SKM-1 (cell line): ENCODE results near the gene TMEM260.
"Not testable (repeated sequence)": the region's sequence is repeated elsewhere in the genome, so short reads cannot be mapped to it uniquely, and the experiment has no call there.

Experiments used
- DNase-seq: peaks from one replicate; lab custom pipeline; 2025; ENCODE audit not compliant: unreplicated experiment; lab: John Stamatoyannopoulos, UW

The TMEM260 gene

DNA sequence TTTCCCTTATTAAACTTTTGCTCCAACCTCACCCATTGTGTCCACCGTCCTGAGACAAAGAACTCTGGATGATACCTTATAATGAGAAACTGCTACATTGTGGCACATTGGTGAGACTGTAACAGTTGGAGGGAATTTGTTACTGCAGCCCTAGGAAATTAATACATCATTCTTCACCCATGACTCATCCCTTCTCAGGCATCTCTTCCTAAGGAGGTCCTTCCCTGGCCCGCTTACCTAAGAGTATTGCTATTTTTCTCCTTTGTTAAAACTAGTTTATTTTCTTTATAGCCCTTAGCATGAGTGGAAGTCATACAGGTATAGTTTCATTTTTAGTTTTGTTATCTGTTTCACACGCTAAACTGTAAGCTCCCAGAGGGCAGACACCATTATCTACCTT is 87.1 kb downstream of the TMEM260 start:
- DNase-seq: no peak

DNA sequence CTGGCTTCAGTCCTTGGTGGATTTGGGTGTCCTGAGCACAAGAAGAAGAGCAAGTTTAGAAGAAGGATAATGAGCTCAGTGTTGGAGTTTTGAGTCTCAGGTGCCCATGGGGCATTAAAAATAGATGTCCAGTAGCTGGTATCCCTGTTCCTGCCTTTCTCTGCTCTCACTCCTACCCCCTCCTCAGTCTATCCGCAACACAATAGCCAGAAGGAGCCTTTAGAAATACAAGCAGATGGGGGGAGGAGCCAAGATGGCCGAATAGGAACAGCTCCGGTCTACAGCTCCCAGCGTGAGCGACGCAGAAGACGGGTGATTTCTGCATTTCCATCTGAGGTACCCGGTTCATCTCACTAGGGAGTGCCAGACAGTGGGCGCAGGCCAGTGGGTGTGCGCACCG is 87.7 kb downstream of the TMEM260 start:
- DNase-seq: not testable (repeated sequence)

- DNase-seq: no peak
These were observed 96.4 kb downstream of the TMEM260 start for GRCh38 chr14:56676042-56676441.

- no peak for DNase-seq
These were observed 99.2 kb downstream of the TMEM260 start for GRCh38 chr14:56678838-56679237.

DNA sequence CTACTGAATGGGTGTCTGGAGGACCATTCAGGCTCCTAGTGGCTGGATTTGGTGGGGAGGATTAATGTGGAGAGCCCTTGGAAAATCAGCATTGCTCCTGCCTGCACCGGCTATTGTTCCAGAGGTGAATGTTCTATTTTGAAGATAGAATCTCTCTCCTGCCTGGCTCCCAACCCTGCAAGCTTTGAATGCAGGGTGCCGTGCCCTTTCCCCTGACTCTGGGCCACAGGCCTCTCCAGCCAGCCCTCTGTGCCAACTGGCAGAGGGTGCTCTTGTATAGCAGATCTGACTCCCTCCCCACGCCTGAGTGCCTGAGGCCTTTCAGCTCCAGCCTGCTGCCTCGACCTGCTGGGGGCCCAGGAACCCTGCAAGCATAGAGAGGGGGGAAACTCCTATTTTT is 106.8 kb downstream of the TMEM260 start:
- DNase-seq: no peak

DNA sequence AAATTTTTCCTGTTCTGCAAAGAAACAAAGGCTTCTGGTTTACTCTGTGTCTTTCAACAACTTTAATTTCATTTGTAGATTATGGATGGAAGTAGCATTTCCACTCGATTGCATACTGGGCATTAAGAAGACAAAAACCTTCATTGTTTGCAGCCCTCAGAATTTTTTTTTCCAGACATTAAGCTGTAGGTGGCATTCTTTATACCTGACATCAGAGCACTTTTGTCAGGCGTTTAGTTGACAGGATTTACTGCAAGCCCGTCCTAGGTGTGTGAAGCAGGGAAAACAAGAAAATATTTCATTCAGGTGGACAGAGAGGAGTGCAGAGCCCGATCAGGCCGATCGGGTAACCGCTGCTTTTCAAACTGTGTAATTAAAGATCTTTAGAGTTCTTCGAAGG is 107.5 kb downstream of the TMEM260 start:
- no peak for DNase-seq

DNA sequence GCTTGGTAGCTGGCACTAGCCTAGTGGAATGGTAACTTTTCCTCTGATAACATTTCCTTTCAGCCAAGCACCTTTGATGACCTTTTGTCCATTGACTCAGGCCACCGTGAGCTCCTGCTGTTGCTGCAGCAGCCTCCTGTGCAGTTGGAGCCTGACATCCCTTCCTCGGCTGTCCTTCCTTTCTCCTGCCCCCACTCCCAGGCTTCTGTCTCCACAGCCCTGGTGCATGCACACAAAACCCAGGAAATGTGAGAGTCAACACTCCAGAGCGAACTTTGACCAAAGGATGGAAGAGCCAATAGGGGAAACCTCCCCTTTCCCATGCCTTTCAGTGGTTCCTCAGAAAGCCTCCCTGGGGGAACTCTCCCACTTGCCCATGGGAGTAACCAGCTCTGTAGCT is 115.0 kb downstream of the TMEM260 start:
- DNase-seq: no peak

DNA sequence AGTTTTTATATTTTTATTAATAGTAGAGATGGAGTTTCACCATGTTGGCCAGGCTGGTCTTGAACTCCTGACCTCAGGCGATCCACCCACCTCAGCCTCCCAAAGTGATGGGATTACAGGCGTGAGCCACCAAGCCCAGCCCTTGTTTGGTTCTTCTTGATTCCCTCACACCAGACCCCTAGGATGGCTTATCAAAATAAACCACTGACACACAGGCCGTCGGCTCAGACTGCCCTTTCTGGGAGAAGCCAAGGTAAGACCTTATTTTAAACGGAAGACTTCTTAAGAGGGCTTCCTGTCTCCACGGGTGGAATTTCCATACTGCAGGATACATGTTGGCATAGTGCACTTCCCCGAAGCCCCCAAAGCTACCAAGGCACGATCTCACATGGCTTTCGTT is 115.6 kb downstream of the TMEM260 start:
- DNase-seq: not testable (repeated sequence)
